Fibroblast of mammary gland (primary cell): ENCODE data around the gene IRF7.

ENCODE experiments used
- DNase-seq: peaks from one replicate; pipeline ENCODE4 v3.0.0-alpha.2; 2010; ENCODE audit warnings: low read depth
- H3K4me3 ChIP-seq: 2 replicates; pipeline ENCODE4 v1.5.1; 2011; ENCODE audit warnings: low read depth, mild to moderate bottlenecking, low read length, moderate library complexity; ENCODE audit not compliant: control insufficient read depth
- TF ChIP-seq, protein P1 (sequence below): conservative IDR thresholded peaks from 2 replicates; pipeline ENCODE4 v1.5.1; 2011; ENCODE audit warnings: low read depth, low read length, inconsistent platforms; ENCODE audit not compliant: control insufficient read depth, insufficient read depth

The IRF7 gene

GRCh38 chr11:614623-615503 is 887 bp downstream of the IRF7 start:
- TF ChIP-seq, protein P1, sequence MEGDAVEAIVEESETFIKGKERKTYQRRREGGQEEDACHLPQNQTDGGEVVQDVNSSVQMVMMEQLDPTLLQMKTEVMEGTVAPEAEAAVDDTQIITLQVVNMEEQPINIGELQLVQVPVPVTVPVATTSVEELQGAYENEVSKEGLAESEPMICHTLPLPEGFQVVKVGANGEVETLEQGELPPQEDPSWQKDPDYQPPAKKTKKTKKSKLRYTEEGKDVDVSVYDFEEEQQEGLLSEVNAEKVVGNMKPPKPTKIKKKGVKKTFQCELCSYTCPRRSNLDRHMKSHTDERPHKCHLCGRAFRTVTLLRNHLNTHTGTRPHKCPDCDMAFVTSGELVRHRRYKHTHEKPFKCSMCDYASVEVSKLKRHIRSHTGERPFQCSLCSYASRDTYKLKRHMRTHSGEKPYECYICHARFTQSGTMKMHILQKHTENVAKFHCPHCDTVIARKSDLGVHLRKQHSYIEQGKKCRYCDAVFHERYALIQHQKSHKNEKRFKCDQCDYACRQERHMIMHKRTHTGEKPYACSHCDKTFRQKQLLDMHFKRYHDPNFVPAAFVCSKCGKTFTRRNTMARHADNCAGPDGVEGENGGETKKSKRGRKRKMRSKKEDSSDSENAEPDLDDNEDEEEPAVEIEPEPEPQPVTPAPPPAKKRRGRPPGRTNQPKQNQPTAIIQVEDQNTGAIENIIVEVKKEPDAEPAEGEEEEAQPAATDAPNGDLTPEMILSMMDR, result no peak
- DNase-seq, result peak; percentile 17
- peak overlapping the region; percentile 69 for H3K4me3 ChIP-seq

- H3K4me3 ChIP-seq, result no peak overlapping the region
- TF ChIP-seq, protein P1, result no peak
- DNase-seq, result no peak
These were observed 1.6 kb downstream of the IRF7 start for GRCh38 chr11:614021-614622.

- TF ChIP-seq, protein P1, result no peak
- DNase-seq, result peak; percentile 34
- no peak overlapping the region for H3K4me3 ChIP-seq
These were observed 2.3 kb downstream of the IRF7 start for GRCh38 chr11:613369-613968.

GRCh38 chr11:612961-613300 is 2.8 kb downstream of the IRF7 start:
- no peak overlapping the region for H3K4me3 ChIP-seq
- DNase-seq, result no peak
- TF ChIP-seq, protein P1, result no peak

- DNase-seq, result peak; percentile 29
- no peak overlapping the region for H3K4me3 ChIP-seq
- TF ChIP-seq, protein P1, result peak; percentile 24
These were observed 3.4 kb downstream of the IRF7 start for GRCh38 chr11:612201-612960.
